ENCODE results near the gene TACC2.
"Not testable (repeated sequence)": the region's sequence is repeated elsewhere in the genome, so short reads cannot be mapped to it uniquely, and the experiment has no call there.

The TACC2 gene

DNA sequence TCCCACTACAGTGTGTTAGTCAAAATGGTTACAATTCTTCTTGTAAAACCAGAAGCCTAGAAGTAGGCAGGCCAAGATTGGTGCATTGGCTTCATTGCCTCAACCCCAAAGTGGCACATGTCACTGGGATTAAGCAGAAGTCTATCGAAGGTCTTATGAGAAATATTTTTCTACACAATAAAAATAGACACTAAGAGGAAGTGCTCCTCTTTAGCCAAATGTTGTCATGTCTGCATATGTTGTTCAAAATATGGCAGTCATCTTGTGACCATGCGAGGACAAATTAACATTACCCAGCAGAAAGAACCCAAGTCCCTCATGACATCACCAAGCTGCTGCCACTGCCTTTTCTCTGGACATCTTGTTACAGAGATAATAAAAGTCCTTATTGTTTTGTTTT, 7.6 kb upstream of the TACC2 start:
- no peak for DNase-seq

DNA sequence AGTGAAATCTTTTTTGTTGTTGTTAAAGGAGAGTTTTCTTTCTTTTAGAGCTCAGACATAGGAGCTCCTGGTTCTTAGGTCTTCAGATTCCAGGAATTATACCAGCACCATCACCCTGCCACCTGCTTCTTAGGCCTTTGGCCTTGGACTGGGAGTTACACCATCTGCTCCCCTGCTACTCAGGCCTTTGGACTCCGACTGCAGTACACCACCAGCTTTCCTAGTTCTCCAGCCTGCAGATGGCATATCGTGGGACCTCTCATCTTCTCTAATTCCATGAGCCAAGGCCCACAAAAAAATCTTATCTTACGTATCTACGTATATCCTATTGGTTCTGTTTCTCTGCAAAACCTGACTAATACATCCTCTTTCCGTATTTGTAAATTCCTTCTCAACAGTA, 5.1 kb upstream of the TACC2 start:
- no peak for DNase-seq

DNA sequence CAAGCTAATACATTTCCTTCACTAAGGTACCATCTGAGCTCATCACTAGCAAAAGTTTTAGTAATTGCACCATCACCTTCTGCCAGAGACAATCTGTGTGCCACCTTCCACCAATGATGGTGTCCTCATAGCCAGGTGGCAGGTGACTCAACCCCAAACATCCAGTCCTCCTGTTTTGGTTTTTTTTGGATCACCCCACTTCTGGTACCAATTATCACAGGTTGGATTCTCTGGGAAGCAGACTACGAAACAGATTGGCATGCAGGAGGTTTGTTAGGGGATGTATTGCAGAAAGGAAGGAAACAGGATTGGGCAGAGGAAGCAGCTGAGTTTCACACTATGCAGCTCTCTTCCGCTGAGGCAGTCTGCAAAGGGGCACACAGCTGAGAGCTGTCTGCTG, 4.5 kb upstream of the TACC2 start:
- no peak for DNase-seq

DNA sequence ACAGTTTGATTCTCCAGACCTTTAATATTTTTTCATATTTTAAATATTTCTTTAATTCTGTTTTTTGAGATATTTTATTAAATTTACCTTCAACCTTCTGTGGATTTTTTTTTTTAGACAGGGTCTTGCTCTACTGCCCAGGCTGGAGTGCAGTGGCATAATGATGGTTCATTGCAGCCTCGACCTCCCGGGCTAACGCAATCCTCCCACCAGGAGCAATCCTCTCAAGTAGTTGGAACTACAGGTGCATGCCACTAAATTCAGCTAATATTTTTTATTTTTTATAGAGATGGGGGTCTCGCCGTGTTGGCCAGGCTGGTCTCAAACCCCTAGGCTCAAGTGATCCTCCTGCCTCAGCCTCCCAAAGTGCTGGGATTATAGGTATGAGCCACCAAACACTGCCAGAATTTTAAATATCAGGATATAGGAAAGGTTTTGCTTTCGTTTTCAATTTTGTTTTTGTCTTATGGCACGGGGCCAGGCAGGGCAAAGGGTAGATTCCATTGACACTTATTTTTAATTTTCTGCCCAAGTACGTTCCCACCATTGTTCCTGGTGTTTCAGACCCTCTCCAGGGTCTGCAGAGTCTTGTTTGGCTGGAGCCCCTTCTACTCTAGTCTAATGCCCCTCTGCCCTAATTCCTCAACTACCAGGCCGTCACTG, 1.2 kb downstream of the TACC2 start:
- DNase-seq, result no peak

- not testable (repeated sequence) for DNase-seq
Measured at GRCh38 chr10:121991727-121992126, 2.8 kb downstream of the TACC2 start.

GRCh38 chr10:121994429-121994941, 5.5 kb downstream of the TACC2 start:
- no peak for DNase-seq

DNA sequence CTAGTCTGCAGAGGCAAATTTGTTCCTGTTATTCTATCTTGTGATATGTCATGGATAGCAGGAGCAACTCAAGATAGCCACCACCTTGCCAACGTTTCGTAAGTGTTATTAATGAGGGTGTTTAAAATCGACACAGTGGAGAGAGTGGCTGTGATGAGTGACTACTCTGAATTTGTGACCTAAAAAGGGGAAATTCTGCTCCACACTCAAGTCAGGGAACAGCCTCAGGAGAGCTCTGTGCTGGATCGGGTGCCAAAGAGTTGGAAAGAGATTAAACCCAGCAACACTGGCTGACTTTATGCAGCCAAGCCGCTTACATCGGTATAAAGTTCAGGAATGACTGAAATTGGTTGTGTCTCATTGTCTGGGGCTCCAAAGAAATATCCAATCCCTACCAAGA, 9.5 kb downstream of the TACC2 start:
- no peak for DNase-seq

- DNase-seq, result no peak
Measured at GRCh38 chr10:121999301-121999700, 10.3 kb downstream of the TACC2 start.

- DNase-seq, result no peak
Measured at GRCh38 chr10:122001698-122002097, 12.7 kb downstream of the TACC2 start.

DNA sequence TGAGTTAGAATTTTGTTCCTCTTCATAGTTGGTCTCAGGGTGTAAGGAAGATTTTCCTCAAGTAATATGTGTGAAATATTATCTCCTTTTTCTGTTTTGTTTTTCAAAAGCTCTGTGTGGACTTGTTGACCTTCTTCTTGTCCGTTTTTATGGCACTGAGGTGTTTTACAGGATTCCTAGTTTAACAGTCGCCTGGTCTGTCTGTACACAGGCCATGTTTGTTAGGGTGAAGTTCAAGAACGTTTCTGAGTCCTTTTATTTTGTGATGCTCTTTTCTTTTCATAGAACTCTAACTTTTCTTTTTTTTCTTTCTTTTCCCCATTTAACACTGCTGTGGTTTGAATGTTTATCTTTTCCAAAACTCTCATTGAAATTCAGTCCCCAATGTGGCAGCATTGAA, 18.5 kb downstream of the TACC2 start:
- no peak for DNase-seq

- DNase-seq, result no peak
Measured at GRCh38 chr10:122010405-122011050, 21.6 kb downstream of the TACC2 start.

- DNase-seq, result no peak
Measured at GRCh38 chr10:122012731-122013130, 23.8 kb downstream of the TACC2 start.

GRCh38 chr10:122013311-122013780, 24.4 kb downstream of the TACC2 start:
- DNase-seq, result no peak

DNA sequence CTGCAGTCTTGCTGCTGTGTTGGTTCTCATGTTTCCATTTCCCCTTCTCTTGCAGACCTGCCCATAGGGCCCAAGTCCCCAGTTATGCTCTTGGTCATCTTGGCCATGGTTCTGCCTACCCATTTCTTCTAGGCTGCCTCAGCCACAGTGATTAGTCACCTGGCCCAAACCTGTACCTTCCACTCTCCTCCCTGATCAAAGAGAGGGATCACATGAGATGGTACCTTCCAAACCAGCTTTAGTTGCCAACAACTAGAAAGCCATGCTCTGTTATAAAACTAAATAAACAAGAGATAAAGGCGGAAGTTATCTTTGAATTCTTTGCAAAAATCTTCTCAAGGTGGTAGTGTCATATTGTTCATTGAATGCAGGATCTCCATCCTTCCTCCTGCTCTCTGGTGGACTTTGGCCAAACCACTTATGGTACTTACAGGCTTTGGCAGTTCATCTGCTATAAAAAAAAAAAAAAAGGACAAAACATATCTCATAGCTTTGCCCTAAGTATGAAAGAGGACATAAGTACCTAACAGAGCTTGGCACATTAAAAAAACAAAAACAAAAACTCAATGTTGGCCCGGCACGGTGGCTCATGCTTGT, 25.8 kb downstream of the TACC2 start:
- no peak for DNase-seq

GRCh38 chr10:122017926-122018325, 29.0 kb downstream of the TACC2 start:
- not testable (repeated sequence) for DNase-seq

- DNase-seq, result no peak
Measured at GRCh38 chr10:122018491-122018890, 29.5 kb downstream of the TACC2 start.

DNA sequence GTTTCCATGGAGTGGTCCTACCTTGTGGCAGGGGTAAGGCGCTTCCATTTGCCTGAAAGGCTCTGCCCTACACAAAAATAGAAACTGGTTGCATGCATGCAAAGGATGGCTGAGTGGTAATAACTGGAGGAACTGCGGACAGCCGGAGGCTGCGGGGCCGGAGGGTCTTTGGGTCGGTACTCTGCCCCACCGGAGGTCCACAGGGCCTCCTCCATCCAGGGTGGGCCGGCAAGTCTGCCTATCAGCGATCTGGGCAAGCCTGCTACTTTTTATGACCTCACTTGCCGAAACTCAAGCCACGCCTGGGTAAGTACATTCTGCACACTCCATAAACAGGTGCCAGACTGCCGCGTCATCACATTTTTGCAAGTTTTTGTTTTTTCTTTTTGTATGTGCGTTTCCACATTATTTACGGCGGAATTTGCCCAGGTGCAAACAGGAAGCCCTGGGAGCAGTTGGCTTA, 30.0 kb downstream of the TACC2 start:
- no peak for DNase-seq

DNA sequence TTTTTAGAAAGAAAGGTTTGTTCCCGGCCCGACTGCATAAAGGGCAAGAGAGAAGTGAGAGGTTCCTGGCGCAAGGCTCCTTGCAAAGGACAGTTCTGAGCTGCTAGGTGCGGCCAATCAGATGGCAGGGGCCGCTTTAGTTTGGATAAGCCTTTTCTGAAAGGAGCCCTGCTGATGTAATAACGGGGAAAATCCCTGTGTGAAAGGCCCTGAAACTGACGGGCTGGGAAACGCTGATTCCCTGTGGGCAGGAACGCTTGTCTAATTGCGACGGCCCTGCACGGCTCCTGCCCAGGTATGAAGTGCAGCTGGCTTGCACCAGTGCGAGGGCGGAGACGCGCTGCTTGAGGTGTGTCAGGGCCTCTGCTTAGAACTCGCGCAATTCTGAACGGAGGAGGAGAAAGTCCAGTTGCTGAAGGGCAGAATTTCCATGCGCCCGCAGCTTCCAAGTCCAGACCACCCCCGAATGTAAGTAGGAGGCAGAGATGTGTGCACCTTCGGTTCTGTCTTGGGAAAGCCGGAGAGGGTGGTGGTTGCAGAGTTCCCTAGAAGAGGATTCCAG, 30.5 kb downstream of the TACC2 start:
- no peak for DNase-seq

DNA sequence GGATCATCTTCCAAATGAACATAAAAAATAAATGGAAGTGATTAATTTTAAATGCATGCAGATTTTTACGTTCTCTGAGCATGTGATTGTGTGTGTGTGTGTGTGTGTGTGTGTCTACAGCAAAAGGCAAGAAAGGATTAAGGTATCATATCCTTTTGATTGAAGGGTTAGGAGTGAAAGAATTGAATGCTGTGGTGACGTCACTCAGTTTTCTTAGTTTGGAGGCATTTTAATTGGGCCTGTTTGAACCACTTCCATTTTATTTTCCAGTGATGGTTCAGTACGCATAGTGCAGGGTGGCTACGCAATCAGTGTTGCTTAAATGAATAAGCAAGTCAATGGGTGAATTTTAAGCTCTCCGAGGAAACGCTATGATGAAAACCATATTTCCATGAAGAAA, 31.3 kb downstream of the TACC2 start:
- no peak for DNase-seq

DNA sequence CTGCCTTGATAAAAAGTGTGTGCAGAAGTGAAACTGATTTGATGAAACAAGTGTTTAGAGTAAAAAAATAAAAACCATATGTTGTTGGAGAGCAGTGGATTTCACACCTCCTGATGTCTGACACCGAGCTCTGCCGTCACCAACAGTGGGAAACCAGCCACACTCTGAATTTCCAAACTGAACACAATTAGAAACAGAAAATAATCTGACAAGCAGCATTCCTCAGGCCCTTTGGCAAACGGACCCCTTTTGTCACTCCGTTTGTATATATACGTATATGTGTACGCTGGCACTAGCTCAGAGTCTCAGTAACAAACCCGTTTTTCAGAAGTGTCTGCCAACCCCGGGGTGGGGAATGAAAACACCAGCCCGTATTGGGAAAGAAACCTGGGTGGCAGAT, 32.4 kb downstream of the TACC2 start:
- no peak for DNase-seq

- DNase-seq, result no peak
Measured at GRCh38 chr10:122021828-122022227, 32.9 kb downstream of the TACC2 start.

DNA sequence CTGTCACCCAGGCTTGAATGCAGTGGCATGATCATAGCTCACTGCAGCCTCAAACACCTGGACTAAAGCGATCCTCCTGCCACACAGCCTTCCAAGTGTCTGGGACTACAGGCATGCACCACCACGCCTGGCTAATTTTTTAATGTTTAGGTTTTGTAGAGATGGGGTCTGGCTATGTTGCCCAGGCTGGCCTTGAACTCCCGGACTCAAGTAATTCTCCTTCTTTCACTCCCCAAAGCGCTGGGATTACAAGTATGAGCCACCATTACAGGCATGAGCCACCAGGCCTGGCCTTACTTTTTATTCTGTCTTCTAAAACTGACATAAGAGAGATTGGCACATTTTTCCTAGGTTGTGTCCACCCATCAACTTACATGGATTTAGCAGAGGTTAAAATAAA, 33.3 kb downstream of the TACC2 start:
- no peak for DNase-seq

DNA sequence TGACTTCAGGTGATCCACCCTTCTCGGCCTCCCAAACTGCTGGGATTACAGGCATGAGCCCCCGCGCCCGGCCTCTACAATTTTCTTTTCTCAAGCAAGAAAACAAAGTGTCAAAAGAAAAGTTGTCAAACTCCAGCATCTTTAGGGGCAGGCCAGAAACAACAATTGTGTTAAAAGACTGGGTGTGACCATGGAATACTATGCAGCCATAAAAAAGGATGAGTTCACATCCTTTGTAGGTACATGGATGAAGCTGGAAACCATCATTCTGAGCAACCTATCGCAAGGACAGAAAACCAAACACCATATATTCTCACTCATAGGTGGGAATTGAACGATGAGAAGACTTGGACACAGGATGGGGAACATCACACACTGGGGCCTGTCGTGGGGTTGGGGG, 34.3 kb downstream of the TACC2 start:
- not testable (repeated sequence) for DNase-seq
